Neural cell (in vitro differentiated cells): ENCODE results near the gene PATL1. TPM values are rescaled to one million over a fixed set of nuclear protein-coding genes. Genes with fewer than 3 reads are reported as not detected.
"Not testable (repeated sequence)": the region's sequence is repeated elsewhere in the genome, so short reads cannot be mapped to it uniquely, and the experiment has no call there.

Experiments used
- H2AFZ ChIP-seq: fragments of 200-600, 300-800 bp; sonication (generic), shearing (Covaris generic); 2 replicates; pipeline ENCODE4 v1.6.0; 2014; ENCODE audit warnings: low read depth, mild to moderate bottlenecking, antibody characterized with exemption, low read length, moderate library complexity
- H3F3A ChIP-seq: fragments of 200-600 bp; shearing (Covaris generic); 2 replicates; pipeline ENCODE4 v1.6.1; 2016; ENCODE audit warnings: mild to moderate bottlenecking, moderate library complexity, mixed read lengths, antibody characterized with exemption, low read length; ENCODE audit not compliant: insufficient read depth, poor library complexity, severe bottlenecking
- H3K27ac ChIP-seq: fragments of 200-600, 300-800 bp; sonication (generic), shearing (Covaris generic); 2 replicates; pipeline ENCODE4 v1.5.1; 2014; ENCODE audit warnings: mild to moderate bottlenecking, low read length, moderate library complexity
- H3K27me3 ChIP-seq: fragments of 300-800, 200-600 bp; sonication (generic), shearing (Covaris generic); 2 replicates; pipeline ENCODE4 v1.6.0; 2014; ENCODE audit warnings: mild to moderate bottlenecking, low read depth, low read length, moderate library complexity; ENCODE audit not compliant: insufficient read depth
- H3K36me3 ChIP-seq: fragments of 300-800, 200-600 bp; sonication (generic), shearing (Covaris generic); 2 replicates; pipeline ENCODE4 v1.5.1; 2014; ENCODE audit warnings: mild to moderate bottlenecking, antibody characterized with exemption, low read length, moderate library complexity; ENCODE audit not compliant: insufficient read depth
- H3K4me2 ChIP-seq: fragments of 300-800, 200-600 bp; sonication (generic), shearing (Covaris generic); 2 replicates; pipeline ENCODE4 v1.6.0; 2014; ENCODE audit warnings: mild to moderate bottlenecking, low read length
- H3K4me3 ChIP-seq: fragments of 300-800, 200-600 bp; sonication (generic), shearing (Covaris generic); 2 replicates; pipeline ENCODE4 v1.5.1; 2014; ENCODE audit warnings: mild to moderate bottlenecking, low read length, moderate library complexity
- H3K79me2 ChIP-seq: fragments of 200-600 bp; shearing (Covaris generic); replicated peaks from 2 replicates; pipeline ENCODE4 v1.6.0; 2014; ENCODE audit warnings: mild to moderate bottlenecking, low read length, moderate library complexity; ENCODE audit not compliant: insufficient read depth
- H3K9ac ChIP-seq: fragments of 300-800, 200-600 bp; sonication (generic), shearing (Covaris generic); 2 replicates; pipeline ENCODE4 v1.6.1; 2016; ENCODE audit warnings: mild to moderate bottlenecking, low read length, mixed read lengths
- H3K9me2 ChIP-seq: fragments of 200-600 bp; shearing (Covaris generic); 2 replicates; pipeline ENCODE4 v1.6.1; 2016; ENCODE audit warnings: mild to moderate bottlenecking, low read length, mixed read lengths; ENCODE audit not compliant: insufficient read depth
- H3K9me3 ChIP-seq: fragments of 200-600, 300-800 bp; sonication (generic), shearing (Covaris generic); 2 replicates; pipeline ENCODE4 v1.6.1; 2016; ENCODE audit warnings: mild to moderate bottlenecking, mixed run types, low read length, moderate library complexity, mixed read lengths
- H4K20me1 ChIP-seq: fragments of 200-600 bp; shearing (Covaris generic); 2 replicates; pipeline ENCODE4 v1.6.1; 2016; ENCODE audit warnings: mild to moderate bottlenecking, mixed run types; ENCODE audit not compliant: insufficient read depth
- EP300 ChIP-seq: fragments of 450-650 bp; conservative IDR thresholded peaks from 2 replicates; pipeline ENCODE4 v1.6.1; 2014; ENCODE audit warnings: antibody characterized with exemption, mild to moderate bottlenecking, moderate library complexity; ENCODE audit not compliant: poor library complexity, severe bottlenecking
- EZH2 ChIP-seq: fragments of 200-600, 300-800 bp; shearing (Covaris generic), sonication (generic); IDR thresholded peaks from 2 replicates; pipeline ENCODE4 v1.6.1; 2014; ENCODE audit warnings: antibody characterized with exemption, low read length, borderline replicate concordance, mild to moderate bottlenecking; ENCODE audit not compliant: insufficient read depth, poor library complexity, severe bottlenecking
- MXI1 ChIP-seq: fragments of 450-650 bp; conservative IDR thresholded peaks from 2 replicates; pipeline ENCODE4 v1.6.1; 2014; ENCODE audit warnings: antibody characterized with exemption, mild to moderate bottlenecking; ENCODE audit not compliant: poor library complexity, severe bottlenecking
- POLR2AphosphoS5 ChIP-seq: IDR thresholded peaks from 2 replicates; pipeline ENCODE4 v1.6.1; 2012
- RAD21 ChIP-seq: fragments of 450-650 bp; conservative IDR thresholded peaks from 2 replicates; pipeline ENCODE4 v1.6.1; 2014; ENCODE audit warnings: antibody characterized with exemption, mild to moderate bottlenecking, moderate library complexity
- SMC3 ChIP-seq: fragments of 450-650 bp; conservative IDR thresholded peaks from 2 replicates; pipeline ENCODE4 v1.6.1; 2014; ENCODE audit warnings: antibody characterized with exemption, mild to moderate bottlenecking, moderate library complexity; ENCODE audit not compliant: poor library complexity
- TAF1 ChIP-seq: IDR thresholded peaks from 2 replicates; pipeline ENCODE4 v1.6.1; 2012; ENCODE audit warnings: low read depth
- polyA plus RNA-seq: library from polyadenylated mRNA; depleted of rRNA; stranded (reverse); fragments of >200 nt; gene quantifications from 2 replicates; pipeline ENCODE4 v1.2.3, GENCODE V29; 2014
- TF ChIP-seq, protein P1 (sequence below): IDR thresholded peaks from 2 replicates; pipeline ENCODE4 v1.6.1; 2012; ENCODE audit warnings: borderline replicate concordance
- TF ChIP-seq, protein P2 (sequence below): fragments of 450-650 bp; IDR thresholded peaks from 2 replicates; pipeline ENCODE4 v1.5.1; 2014; ENCODE audit warnings: antibody characterized with exemption, mild to moderate bottlenecking, moderate library complexity; ENCODE audit not compliant: poor library complexity, severe bottlenecking

The PATL1 gene
- polyA plus RNA-seq, 1 donor from 2014 or later = 3.2 TPM

DNA sequence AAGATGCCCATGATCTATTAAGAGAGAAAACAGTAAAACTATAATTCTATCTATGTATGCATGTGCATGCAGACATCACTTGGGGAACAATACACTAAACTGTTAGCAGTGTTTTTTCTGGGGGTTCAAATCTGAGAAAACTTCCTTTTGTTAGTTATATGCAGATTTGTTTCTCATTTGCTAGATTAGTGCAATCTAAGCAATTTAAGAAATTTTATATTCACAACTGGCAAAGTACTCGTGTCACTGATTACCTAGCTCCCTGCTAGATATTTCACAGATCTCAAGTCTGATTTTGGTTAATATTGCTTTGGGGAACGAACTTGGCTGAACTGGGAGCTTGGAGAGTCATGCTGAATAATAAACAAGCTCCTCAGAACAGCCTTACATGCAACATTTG, 38.3 kb downstream of the PATL1 start:
- Histone ChIP-seq H4K20me1 (no peaks in the 10 kb centered on the region), H3K27ac (no peak overlapping the region), H3K36me3 (no peaks in the 10 kb centered on the region), H3K9ac (no peak overlapping the region), H3K9me2 (no peaks in the 10 kb centered on the region), H3K9me3 (no peaks in the 10 kb centered on the region), H3K4me3 (no peak overlapping the region), H2AFZ (no peak overlapping the region), H3K79me2 (no peaks in the 10 kb centered on the region), H3K4me2 (no peak overlapping the region), H3K27me3 (no peaks in the 10 kb centered on the region), H3F3A (no peaks in the 10 kb centered on the region)
- no peak for TF ChIP-seq RAD21
- TF ChIP-seq EZH2 = no peak
- TF ChIP-seq EP300 = no peak
- no peak for TF ChIP-seq SMC3
- TF ChIP-seq, protein P1, sequence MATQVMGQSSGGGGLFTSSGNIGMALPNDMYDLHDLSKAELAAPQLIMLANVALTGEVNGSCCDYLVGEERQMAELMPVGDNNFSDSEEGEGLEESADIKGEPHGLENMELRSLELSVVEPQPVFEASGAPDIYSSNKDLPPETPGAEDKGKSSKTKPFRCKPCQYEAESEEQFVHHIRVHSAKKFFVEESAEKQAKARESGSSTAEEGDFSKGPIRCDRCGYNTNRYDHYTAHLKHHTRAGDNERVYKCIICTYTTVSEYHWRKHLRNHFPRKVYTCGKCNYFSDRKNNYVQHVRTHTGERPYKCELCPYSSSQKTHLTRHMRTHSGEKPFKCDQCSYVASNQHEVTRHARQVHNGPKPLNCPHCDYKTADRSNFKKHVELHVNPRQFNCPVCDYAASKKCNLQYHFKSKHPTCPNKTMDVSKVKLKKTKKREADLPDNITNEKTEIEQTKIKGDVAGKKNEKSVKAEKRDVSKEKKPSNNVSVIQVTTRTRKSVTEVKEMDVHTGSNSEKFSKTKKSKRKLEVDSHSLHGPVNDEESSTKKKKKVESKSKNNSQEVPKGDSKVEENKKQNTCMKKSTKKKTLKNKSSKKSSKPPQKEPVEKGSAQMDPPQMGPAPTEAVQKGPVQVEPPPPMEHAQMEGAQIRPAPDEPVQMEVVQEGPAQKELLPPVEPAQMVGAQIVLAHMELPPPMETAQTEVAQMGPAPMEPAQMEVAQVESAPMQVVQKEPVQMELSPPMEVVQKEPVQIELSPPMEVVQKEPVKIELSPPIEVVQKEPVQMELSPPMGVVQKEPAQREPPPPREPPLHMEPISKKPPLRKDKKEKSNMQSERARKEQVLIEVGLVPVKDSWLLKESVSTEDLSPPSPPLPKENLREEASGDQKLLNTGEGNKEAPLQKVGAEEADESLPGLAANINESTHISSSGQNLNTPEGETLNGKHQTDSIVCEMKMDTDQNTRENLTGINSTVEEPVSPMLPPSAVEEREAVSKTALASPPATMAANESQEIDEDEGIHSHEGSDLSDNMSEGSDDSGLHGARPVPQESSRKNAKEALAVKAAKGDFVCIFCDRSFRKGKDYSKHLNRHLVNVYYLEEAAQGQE = no peak
- no peak for TF ChIP-seq TAF1
- TF ChIP-seq POLR2AphosphoS5 = no peak
- TF ChIP-seq, protein P2, sequence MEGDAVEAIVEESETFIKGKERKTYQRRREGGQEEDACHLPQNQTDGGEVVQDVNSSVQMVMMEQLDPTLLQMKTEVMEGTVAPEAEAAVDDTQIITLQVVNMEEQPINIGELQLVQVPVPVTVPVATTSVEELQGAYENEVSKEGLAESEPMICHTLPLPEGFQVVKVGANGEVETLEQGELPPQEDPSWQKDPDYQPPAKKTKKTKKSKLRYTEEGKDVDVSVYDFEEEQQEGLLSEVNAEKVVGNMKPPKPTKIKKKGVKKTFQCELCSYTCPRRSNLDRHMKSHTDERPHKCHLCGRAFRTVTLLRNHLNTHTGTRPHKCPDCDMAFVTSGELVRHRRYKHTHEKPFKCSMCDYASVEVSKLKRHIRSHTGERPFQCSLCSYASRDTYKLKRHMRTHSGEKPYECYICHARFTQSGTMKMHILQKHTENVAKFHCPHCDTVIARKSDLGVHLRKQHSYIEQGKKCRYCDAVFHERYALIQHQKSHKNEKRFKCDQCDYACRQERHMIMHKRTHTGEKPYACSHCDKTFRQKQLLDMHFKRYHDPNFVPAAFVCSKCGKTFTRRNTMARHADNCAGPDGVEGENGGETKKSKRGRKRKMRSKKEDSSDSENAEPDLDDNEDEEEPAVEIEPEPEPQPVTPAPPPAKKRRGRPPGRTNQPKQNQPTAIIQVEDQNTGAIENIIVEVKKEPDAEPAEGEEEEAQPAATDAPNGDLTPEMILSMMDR = no peak
- no peak for TF ChIP-seq MXI1

DNA sequence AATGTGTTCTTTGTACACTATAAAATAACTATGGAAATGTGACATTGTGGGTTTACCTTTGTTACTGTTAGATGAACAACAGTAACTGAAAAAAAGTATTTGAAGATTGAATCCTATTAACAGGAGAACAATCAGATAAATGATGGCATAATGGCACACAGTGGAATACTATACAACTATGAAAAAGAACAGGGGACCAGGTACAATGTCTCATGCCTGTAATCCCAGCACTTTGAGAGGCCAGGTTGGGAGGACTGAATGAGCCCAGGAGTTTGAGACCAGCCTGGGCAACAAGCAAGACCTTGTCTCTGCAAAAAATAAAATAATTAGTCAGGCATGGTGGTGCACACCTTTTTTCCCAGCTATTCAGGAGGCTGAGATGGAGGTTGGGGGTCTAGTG, 38.8 kb downstream of the PATL1 start:
- TF ChIP-seq EP300 (no peak), TAF1 (no peak), POLR2AphosphoS5 (no peak), SMC3 (no peak), MXI1 (no peak), RAD21 (no peak)
- TF ChIP-seq, protein P2 = no peak
- no peaks in the 10 kb centered on the region for H3K36me3 ChIP-seq
- H3K9ac ChIP-seq = no peak overlapping the region
- no peaks in the 10 kb centered on the region for H3K79me2 ChIP-seq
- H3K27ac ChIP-seq = no peak overlapping the region
- no peaks in the 10 kb centered on the region for H3K27me3 ChIP-seq
- no peaks in the 10 kb centered on the region for H3K9me2 ChIP-seq
- H3F3A ChIP-seq = no peaks in the 10 kb centered on the region
- no peak overlapping the region for H3K4me2 ChIP-seq
- no peak overlapping the region for H3K4me3 ChIP-seq
- H2AFZ ChIP-seq = no peak overlapping the region
- no peaks in the 10 kb centered on the region for H4K20me1 ChIP-seq
- no peaks in the 10 kb centered on the region for H3K9me3 ChIP-seq

DNA sequence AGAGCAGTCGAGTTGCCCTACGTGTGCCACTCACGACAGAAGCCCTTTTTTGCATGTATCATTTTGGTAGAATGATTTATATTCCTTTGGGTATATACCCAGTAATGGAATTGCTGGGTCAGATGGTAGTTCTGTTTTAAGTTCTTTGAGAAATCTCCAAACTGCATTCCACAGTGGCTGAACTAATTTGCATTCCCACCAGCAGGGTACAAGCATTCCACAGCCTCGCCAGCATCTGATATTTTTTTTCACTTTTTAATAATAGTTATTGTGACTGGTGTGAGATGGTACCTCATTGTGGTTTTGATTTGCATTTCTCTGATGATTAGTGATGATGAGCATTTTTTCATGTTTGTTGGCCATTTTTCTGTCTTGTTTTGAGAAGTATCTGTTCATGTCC, 41.9 kb downstream of the PATL1 start:
- not testable (repeated sequence) for H3K4me3 ChIP-seq, H3K27ac ChIP-seq, H3K36me3 ChIP-seq, H3K4me2 ChIP-seq, H3K9me3 ChIP-seq, H2AFZ ChIP-seq, H4K20me1 ChIP-seq, H3K27me3 ChIP-seq, H3K79me2 ChIP-seq, H3K9ac ChIP-seq, H3K9me2 ChIP-seq, H3F3A ChIP-seq
